Stimulated activated CD4-positive, alpha-beta T cell treated with anti-CD3 and anti-CD28 coated beads, Interleukin-4, amount 100 ng/mL, for 24 hours (primary cell): ENCODE measurements around the gene DDB1.

ENCODE experiments used
- DNase-seq: peaks from one replicate; pipeline ENCODE4 v3.0.0-alpha.2; 2020

DDB1 gene

DNA sequence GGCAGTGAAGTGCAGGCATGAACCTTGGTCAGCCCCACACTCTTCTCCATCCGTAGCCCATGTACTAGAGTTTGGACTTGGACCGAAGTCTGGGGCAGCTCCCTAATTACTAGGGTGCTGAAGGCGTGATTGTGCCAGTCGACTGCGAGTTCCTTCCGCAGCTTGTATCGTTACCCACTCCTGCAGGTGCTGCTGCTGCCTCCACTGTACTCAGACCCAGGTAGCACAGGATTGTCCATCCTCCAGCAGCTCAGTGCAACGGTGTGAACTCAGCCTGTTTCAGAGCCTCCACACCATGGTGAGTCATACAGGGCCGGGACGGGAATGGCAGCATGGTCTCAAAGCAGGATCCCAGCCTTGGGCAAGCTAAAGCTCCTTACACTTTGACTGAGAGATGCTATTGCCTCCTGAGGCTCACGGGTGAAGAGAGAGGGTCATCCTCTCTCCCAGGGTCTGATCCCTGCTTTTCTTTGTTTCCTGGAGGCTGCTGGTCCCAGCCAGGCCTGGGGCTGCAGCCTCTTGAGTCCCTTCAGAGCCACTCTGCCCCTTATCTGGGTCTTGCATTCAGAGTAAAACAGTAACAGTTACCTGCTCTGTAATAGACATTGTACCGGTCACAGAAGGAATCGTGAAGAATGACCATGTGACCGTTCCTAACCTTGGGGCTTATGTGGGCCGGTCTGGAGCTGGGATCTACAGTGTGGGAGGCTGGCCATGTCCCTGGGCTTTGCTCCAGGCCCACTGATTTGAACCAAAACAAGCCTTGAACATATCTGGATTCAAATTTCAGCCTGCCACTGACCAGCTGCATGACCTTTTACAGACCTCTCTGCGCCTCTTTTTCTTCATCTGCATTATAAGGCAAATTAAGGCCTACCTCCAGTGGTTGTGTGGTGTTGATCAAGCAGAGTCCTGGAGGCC is 1.8 kb upstream of the DDB1 start:
- DNase-seq = no peak

DNA sequence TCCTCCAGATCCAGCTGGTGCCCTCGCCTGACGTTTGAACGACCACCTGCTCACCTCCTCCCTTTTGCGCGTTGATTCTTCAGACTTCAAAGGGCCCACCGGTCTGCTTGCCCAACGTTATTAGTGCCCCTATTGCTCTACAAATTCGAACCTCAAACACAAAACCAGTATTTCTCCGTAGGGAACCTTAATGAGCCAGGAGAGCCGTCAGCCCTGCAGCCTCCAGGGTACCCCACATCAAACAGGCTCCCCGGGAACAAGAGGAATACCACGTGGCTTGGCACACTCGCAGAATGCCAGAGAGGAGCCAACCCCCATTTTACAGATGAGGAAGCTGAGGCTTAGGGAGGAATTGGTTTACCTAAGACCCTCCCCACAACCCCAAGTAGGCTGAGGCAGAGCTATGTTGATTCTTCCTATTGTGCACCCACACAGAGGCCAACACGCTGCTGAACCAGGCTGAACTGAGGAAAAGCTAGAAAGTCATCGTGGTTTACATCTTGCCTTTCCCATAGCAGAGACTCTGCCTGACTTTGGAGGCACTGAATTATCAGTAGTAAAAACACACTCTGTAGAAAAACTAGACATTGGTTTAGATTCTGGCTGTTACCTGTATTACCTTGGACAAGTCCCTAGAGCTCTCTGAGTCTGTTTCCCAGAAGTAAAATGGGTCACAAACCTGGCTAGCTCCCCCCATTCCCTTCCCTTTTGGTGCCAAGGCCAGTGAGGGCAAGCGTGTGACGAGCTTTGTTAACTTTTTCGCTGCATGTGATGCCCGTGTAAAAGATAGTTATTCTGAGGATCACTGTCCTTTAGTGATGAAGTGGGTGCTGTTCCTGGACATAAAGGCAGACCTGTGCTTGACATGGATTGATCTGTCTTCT is 887 bp upstream of the DDB1 start:
- peak; percentile 11 for DNase-seq

DNA sequence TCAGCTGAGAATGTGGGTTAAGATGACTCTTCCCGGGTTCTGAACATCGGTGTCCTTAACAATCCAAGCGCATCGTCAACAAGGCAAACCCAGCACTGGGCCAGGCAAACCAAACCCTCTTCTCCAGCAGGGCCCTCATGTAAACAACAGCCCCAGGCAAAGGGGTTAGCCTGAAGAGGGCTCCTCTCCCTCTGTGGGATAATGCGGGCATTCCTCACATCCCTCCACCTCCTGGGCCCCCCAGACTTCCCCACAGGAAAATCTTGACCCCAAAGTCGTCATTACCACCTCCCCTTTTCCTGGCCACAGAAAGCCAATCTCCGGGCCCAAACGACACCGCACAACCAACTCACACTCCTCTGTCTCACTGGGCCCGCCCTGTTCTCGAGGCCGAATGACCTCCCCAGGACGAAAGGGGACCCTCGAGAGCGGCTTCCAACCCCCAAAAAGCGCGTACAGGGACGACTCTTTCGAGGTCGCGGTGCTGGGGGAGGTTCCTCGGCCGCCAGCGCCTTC is 566 bp downstream of the DDB1 start:
- peak; percentile 10 for DNase-seq

DNA sequence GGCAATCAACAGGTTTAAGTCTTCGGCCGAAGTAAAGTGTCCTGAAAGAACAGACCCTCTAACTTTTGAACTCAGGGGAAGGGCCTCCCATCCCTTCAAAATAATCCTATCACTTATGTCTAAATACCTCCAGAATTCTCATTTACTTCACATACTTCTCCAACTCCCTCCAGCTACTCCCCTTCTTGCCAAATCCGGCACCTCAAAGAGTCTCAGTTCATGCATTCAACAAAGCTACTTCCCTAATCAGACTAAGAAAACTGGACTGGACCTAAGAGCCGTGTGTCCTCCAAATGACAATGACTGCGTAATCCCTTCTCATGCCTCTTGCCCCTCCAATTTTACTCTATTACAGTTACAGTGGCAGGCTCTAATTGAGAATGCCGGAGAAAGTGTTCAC is 1.3 kb downstream of the DDB1 start:
- DNase-seq = no peak

DNA sequence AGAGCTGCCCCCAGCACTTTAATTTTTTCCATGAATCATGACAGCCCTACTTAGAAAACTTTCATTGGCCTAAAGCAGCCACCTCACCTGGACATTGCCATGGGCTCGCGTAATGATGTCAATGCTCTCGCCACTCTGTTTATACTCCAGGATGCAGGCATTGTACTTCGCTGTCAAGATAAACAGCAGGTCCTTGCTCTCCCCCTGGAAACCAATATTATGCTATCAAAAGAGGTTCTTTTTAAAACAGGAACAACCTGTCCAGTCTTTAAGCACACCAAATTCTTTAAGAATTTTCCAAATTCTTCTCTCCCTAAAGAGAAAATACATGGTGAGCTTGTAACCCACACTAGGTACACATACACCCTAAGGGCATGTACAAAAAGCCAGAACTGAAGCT is 3.0 kb downstream of the DDB1 start:
- no peak for DNase-seq

DNA sequence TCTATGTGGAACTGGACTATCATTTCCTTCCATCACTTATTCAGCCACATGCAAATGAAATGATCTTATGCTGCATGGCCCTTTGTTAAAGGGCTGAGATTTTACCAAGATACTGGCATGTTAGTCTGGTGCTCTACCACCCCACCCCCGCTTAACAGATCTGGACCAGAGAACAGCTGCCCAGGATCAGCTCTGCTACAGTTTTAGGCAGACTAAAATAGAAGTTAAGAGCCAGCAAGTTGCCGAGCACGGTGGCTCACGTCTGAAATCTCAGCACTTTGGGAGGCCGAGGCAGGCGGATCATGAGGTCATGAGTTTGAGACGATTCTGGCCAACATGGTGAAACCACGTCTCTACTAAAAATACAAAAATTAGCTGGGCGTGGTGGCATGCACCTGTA is 4.6 kb downstream of the DDB1 start:
- no peak for DNase-seq

DNA sequence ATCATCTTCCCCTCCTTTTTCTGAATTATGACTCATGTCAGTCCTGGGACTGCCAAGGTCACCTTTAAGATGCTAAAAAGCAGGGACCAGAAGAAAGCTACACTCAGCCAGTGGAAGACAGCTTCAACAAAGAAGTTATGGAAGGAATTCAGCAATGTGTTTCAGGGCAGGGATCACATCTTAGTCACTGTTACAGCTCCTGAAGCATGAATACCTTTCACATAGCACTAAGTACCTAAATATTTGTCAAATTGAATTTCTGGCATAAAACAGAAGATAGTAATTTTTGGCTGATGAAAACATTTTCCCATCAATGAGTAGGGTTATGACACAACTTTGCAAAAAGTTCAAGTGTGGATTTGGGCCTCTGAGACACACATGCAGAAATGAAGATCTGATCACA is 5.2 kb downstream of the DDB1 start:
- no peak for DNase-seq

DNA sequence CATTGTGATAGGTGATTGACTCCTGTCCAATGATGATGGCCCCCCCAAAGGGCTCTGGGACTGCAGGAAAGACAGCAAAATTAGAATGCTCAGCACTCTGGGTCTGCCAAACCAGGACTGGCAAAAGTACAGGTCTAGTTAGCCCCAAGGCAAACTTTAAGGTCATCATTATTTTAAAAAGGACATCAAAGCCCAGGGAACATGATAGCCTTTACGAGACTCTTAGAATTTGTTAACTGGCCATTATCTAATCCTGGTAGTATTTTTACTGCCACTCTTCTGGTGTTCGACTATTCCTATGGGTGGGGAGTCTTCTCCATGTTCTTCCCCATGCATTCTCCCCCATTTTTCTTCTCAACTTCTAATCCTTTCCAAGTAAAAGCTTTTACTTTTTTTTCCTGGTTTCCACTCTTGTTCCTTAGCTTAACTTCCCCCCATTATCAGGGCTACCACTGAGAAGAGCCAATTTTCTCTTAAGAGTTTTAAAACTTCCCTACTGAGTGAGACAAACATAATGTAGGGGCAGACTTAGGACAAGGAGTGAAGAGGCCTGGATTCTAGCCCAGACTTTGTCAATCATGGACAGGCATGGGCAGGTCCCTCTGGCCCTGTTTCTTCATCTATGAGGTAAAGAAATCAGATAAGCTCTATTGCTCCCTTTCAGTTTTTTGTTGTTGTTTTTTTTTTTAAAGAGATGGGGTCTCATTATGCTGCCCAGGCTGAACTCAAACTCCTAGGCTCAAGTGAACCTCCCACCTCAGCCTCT is 7.1 kb downstream of the DDB1 start:
- no peak for DNase-seq

DNA sequence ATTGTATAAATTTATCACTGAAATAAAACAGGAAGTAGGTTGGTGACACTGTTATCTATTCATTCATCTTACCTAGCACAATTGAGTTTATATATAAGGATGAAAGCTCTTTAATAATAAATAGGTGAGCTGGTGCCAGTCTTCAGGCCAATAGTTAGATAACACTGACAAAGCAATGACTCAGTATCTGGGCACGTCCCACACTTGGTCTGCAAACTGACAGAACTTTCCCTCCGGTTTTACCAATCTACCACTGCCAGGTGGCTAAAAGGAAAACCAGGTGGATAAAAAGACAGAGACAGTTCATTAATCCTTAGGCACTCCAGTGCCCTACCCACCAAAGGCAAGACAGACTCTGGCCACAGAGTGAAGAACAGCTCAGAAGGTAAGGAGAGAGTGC is 17.6 kb downstream of the DDB1 start:
- DNase-seq = no peak

DNA sequence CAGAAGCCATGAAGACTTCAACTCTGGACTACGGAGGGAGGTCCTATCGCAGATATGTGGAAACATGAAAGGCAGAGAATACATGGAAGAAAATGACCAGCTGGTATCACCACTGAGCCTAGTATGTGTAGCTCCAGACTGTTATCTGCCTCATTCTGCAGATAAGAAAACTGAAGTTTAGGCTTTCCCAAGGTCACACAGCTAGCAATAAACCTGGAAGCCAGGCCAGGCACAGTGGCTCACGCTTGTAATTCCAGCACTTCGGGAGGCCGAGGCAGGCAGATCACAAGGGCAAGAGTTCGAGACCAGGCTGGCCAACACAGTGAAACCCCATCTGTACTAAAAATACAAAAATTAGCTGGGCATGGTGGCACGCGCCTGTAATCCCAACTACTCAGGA is 22.2 kb downstream of the DDB1 start:
- DNase-seq = no peak

DNA sequence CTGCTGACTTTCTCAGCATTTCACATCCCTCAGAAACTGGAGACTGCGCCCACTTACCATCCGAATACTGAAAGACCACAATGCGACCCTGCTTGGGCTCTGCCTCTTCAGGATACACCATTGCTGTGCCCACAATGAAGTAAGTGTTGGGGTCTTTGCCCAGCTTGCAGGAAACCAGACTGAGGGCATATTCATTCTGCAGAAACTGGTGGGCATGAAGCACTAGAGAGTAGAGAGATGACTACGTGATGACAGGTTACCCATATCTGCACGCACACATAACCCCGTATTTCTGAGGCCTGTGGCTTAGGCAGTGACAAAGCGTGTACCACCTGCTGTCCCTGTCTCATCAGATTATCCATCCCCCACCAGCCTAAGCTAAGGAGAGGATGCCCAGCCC is 23.2 kb downstream of the DDB1 start:
- no peak for DNase-seq

DNA sequence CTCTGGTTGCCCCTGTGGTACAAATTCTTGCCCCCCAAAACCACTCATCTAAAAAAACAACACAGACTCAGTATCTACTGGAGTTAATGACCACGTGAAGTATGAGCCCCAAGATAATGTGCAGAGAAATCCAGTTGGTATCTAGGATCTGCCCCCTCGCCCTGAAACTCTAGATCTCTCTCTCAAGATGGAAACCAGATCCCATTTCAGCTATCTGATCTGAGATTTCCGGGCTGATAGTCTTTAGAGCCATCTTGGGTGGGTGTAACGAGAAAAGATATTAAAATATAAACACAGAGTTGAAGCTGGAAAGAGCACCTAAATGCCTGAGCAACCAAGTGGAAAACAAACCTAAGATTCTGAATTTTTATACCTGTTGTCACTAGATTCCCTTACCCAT is 23.8 kb downstream of the DDB1 start:
- no peak for DNase-seq

DNA sequence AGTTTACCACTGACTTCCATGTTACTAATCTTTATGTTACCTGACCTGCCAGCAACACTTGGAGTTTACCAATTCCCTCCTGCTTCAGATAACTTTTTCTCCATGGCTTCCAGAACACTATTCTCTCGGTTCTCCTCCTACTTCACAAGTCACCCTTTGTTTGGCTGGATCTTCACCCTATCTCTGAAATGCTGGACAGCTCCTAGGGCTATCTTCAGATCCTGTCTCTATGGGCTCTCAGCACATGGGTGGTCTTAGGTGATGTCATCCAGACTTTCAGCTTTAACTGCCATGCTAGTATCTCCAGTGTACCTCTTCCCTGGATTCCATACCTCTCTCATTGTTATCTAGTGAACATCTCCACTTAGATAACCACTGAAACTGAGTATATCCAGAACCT is 25.6 kb downstream of the DDB1 start:
- no peak for DNase-seq

DNA sequence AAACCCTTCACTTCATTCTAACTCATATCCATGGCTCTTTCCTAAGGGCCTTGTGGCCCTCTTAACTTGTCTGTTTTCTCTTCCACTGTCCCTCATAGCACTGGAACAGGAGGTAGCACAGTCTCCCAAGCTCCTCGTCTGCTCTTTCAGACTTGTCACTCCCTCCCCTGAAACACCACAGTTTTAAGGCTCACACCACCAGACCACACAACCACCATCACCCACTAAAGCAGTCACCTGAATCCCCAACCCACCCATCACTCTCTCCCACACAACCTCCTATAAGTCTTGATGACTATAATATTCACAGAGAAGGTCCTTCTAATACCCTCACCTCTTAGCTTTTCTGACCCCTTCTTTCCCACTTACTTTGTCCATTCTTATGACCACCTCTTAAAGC is 26.7 kb downstream of the DDB1 start:
- no peak for DNase-seq

DNA sequence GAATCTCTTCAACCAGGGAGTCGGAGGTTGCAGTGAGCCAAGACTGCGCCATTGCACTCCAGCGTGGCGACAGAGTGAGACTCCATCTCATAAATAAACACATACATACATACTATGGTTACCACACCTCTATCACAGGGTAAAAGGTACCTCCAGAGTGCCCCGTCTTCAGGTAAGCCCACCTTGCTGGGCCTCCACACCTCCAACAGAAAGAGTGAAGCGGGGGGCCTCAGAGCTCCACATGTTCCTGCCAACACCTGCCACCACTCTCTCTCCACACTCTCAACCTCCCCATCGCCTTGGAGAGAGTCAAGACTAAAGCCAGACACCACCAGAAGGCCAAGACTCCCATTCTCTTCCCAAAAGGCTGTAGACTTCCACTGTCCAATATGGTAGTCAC is 27.5 kb downstream of the DDB1 start:
- no peak for DNase-seq

DNA sequence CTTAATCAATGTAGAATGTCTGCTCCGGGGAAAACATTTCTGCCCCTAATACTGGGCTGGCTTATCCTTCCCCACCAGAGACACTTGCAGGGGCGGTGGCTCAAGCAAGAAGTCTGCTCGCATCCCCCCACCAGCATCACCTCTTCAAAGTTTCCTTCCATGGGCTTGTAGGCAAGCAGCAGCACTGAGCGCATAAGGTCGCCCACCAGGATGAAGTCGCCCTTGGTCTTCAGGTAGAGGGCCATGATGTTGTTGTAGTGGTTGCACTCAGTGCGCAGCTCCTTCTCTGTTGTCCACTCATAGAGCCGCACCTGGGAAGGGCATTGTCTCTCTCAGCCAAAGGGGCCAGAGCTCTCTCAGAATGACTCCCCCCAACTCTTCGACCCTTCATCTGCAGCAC is 29.2 kb downstream of the DDB1 start:
- no peak for DNase-seq

DNA sequence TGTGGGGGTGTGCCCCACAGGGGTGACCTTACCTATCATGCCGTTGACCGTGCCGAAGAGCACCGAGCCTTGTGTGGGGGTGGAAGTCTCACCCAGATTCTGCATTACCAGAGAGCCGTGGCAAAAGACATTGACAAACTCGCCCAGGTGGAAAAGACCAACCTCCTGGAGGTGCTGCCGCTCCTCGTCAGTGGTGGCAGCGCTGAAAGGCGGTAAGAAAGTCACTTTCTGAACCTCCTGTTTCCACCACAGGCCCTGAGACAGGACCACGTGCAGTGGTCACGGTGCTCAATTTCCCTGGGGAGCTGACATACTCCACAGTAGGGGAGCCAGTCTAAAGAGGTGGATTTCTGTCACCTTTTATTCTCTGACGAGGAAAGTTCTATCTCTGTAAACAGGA is 30.4 kb downstream of the DDB1 start:
- no peak for DNase-seq

DNA sequence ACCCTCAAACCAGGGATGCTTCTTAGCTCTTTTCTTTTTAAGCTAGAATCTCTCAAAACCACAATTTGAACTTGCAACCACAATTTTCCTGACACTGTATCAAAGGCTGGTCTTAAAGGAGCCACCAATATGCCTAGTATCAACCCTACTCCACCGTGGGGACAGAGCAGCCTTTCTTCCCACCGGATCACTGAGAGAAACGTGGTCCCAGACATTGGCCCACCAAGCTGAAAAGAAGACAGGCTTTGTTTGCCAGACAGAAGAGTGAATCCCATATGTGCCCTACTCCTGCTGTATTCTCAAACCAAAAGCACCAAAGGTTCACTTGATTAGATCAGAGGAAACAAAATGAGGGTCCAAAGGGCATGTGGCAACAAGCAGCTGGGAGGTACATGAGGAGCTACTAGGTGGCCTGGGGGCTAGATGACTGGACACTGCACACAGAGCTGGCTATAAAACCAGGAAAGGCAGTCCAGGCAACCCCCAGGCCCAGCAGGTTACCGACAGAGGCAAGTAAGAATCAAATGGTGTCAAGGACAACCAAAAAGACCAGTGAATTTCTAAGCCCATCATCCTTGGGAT is 34.2 kb downstream of the DDB1 start:
- no peak for DNase-seq

DNA sequence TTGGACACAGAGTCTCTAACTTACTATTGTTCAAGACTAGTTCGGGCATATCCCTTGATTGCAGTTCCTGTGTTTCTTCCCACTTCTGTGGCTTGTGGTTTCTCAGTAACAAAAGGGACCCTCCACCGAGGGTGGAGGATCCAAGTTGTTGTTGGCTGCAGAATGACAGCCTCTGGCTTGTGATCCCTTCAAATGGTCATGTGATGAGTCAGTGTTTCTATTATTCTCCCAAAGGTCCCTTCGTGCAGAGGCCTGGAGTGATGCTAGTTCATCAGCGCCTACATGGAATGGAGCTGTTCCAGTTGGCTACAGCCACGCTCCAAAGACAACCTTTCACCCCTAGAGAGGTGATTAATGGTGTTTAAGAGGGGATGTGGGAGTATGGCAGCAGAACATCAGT is 35.2 kb downstream of the DDB1 start:
- DNase-seq = no peak

DNA sequence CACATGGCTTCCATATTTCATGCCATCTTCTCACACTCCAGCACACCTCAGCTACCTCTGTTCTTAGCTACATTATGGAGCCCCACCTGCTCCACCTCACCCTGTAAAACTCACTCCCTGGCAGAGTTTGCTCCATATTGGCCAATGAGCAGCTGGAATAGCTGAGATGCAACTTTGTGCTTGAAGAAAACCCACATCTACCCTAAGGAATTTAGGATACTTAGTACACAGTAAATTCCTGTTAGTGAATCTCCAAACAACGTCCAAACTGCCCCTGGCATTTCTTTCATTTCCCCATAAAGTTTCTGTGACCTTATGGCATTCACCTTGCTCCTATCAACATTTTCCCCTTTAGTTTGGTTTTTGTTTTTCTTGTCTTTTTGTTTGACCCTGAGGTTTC is 35.6 kb downstream of the DDB1 start:
- DNase-seq = no peak

DNA sequence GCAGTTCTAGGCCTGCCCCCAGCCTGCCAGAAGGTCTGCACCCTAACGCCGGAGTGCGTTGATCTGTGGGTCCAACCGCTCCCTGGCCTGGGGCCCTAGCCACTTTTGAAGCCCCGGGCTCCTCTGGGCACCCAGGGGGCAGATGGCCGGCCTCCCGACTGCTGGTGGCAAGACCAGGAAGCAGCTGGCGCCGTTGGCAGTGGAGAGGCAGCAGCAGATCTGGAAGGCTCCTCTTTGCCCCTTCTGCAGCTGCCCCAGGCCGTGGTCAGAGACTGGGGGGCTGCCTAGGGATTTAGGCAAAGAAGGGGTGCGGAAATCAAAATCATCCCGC is 37.3 kb downstream of the DDB1 start:
- DNase-seq = no peak

DNA sequence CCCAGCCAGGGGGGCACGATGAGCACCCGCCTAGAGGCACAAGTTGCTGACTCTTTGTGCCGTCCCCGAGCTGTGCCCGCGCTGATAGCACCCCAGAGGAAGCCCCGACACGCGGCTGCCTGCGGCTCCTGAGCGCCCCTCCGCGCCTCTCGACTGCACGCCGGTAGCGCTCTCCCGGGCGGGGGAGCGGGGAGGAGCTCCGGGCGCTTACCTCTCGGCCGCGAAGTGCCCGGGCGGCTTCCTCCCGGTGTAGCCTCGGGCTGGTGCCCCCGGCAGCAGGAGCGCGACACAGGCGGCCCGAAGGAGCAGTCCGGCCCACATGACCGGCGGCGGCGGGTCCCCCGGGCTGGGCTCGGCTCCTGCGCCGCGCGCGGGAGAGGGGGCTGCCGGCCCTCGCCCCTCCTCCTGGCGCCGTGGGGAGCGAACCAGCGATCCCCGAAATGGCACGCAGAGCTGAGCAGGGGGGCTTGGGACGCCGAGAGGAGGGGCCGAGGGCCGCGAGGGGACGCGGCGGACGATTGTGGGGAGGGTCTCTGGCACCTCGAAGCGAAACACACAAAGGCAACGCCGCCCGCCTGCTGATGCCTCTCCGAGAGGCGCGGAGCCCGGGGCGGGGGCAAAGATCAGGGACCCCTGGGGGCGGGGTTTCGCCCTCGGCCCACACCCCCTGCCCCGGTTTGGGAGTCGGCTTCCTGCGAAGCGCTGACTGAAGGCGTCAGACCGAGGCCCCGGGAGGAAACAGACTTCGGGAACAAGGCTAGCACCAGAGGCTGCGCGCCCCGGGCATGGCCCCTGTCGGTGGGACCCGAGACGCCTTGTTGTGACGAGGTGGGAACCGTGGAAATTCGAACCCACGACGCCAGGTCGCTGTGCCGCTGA is 37.9 kb downstream of the DDB1 start, which contains the start of gene VWCE:
Gene VWCE (minus strand): TSS at position 600 of the 879 bp plus-strand sequence. CDS start 279 bp downstream, at position 321.
- peak; percentile 70 for DNase-seq
